Choroid plexus epithelial cell (primary cell): Measurements from ENCODE around the gene GYS1.

Experiments
- DNase-seq: peaks from one replicate; pipeline ENCODE4 v3.0.0-alpha.2; 2010; ENCODE audit warnings: low read depth
- H3K4me3 ChIP-seq: 2 replicates; pipeline ENCODE4 v1.5.1; 2011; ENCODE audit warnings: low read depth, mild to moderate bottlenecking, control low read depth, low read length, moderate library complexity
- TF ChIP-seq, protein P1 (sequence below): conservative IDR thresholded peaks from 2 replicates; pipeline ENCODE4 v1.5.1; 2011; ENCODE audit warnings: low read depth, mild to moderate bottlenecking, control low read depth, inconsistent platforms, low read length, moderate library complexity

The GYS1 gene

DNA sequence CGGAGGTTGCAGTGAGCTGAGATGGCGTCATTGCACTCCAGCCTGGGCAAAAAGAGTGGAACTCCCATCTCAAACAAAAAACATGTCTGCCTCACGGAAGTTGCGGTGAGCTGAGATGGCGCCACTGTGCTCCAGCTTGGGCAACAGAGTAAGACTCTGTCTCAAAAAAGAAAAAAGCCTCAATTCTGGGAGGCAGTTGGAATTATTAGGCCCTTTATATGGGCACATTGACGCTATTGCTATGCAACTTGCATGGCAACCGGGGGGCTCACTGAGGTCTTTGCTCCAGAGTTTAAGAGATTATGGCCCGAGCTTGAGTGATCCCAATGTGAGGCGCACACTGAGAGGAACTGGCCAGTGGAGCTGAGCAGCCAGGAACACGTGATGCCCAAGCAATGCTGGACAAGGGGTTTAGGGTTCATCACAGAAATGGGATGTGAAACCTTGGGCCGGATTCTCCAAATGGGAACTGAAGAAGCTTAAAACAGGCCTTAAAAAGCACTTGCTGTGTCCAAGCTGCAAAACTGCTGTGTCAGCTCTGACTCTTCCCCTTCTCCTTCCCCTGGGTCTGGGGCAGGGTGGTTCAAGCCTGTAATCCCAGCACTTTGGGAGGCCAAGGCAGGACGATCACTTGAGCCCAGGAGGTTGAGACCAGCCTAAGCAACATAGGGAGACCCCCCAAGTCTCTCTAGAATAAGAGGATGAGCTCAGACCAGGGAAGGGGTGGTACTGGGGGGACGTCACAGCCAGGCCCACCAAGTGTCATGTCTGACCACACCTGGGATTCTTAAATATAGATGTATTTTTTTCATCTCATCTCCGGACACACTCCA, 25.5 kb downstream of the GYS1 start:
- H3K4me3 ChIP-seq: peak overlapping the region; percentile 78
- peak; percentile 68 for DNase-seq
- TF ChIP-seq, protein P1, sequence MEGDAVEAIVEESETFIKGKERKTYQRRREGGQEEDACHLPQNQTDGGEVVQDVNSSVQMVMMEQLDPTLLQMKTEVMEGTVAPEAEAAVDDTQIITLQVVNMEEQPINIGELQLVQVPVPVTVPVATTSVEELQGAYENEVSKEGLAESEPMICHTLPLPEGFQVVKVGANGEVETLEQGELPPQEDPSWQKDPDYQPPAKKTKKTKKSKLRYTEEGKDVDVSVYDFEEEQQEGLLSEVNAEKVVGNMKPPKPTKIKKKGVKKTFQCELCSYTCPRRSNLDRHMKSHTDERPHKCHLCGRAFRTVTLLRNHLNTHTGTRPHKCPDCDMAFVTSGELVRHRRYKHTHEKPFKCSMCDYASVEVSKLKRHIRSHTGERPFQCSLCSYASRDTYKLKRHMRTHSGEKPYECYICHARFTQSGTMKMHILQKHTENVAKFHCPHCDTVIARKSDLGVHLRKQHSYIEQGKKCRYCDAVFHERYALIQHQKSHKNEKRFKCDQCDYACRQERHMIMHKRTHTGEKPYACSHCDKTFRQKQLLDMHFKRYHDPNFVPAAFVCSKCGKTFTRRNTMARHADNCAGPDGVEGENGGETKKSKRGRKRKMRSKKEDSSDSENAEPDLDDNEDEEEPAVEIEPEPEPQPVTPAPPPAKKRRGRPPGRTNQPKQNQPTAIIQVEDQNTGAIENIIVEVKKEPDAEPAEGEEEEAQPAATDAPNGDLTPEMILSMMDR: no peak

DNA sequence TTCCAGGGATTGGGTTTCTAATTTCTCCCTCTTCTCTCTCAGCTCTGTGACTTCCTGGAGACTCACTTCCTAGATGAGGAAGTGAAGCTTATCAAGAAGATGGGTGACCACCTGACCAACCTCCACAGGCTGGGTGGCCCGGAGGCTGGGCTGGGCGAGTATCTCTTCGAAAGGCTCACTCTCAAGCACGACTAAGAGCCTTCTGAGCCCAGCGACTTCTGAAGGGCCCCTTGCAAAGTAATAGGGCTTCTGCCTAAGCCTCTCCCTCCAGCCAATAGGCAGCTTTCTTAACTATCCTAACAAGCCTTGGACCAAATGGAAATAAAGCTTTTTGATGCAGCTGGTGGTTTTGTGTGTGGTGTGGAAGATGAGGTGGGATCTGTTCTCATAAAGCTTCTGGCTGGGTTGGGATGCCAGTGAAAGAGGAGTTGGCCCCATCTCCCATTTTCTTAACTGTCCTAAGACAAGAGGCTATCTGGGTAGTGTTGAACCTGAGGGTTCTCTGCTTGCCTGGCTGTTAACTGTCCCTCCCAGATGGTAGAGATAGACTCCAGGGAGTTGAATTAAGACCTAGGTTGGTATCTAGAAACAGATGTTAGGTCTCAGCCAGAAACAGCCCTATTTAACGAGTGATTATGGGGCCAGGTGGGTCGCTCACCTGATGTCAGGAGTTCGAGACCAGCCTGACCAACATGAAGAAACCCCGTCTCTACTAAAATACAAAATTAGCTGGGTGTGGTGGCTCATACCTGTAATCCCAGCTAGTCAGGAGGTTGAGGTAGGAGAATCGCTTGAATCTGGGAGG, 26.4 kb downstream of the GYS1 start:
- TF ChIP-seq, protein P1: no peak
- peak overlapping the region; percentile 78 for H3K4me3 ChIP-seq
- DNase-seq: peak; percentile 23

DNA sequence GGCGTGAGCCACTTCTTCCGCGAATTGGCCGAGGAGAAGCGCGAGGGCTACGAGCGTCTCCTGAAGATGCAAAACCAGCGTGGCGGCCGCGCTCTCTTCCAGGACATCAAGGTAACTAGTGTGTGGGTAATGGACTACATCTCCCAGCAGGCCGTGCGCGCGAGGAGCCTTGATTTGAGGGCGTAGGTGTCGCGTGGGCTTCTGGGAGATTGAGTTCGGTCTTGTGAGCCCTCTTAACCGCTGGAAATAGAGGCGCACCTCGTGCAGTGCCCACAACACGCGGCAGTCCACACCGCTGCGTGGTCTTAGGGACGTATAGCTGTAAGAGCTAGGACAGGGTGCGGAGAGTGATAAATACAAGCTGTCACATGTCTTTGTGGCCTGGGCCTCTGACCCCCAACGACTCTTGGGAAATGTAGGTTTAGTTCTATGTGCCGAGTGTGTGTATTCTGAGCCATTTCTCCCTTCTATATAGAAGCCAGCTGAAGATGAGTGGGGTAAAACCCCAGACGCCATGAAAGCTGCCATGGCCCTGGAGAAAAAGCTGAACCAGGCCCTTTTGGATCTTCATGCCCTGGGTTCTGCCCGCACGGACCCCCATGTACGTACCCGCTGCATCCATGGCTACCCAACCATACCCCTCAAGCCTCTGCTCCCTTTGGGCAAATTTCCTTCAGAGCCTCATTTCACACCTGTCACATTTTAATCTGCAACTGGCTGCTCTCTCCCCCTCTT, 27.1 kb downstream of the GYS1 start:
- peak overlapping the region; percentile 78 for H3K4me3 ChIP-seq
- DNase-seq: peak; percentile 88
- TF ChIP-seq, protein P1: no peak

DNA sequence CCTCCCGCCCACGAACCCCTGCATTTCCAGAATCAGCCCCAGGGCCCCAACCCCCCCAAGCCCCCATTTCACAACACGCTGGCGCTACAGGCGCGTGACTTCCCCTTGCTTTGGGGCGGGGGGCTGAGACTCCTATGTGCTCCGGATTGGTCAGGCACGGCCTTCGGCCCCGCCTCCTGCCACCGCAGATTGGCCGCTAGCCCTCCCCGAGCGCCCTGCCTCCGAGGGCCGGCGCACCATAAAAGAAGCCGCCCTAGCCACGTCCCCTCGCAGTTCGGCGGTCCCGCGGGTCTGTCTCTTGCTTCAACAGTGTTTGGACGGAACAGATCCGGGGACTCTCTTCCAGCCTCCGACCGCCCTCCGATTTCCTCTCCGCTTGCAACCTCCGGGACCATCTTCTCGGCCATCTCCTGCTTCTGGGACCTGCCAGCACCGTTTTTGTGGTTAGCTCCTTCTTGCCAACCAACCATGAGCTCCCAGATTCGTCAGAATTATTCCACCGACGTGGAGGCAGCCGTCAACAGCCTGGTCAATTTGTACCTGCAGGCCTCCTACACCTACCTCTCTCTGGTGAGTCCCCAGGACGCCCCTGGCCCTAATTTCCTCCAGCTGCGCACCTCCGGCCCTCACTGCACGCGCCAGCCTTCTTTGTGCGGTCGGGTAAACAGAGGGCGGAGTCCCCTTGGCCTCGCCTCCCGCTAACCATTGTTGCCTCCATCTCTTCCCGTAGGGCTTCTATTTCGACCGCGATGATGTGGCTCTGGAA, 27.9 kb downstream of the GYS1 start, which contains the start of gene FTL:
Gene FTL (plus strand): TSS at position 270 of the 766 bp plus-strand sequence. CDS start 199 bp downstream, at position 469.
- peak; percentile 98 for DNase-seq
- H3K4me3 ChIP-seq: peak within 1 kb of the TSS; percentile 78
- TF ChIP-seq, protein P1: no peak

DNA sequence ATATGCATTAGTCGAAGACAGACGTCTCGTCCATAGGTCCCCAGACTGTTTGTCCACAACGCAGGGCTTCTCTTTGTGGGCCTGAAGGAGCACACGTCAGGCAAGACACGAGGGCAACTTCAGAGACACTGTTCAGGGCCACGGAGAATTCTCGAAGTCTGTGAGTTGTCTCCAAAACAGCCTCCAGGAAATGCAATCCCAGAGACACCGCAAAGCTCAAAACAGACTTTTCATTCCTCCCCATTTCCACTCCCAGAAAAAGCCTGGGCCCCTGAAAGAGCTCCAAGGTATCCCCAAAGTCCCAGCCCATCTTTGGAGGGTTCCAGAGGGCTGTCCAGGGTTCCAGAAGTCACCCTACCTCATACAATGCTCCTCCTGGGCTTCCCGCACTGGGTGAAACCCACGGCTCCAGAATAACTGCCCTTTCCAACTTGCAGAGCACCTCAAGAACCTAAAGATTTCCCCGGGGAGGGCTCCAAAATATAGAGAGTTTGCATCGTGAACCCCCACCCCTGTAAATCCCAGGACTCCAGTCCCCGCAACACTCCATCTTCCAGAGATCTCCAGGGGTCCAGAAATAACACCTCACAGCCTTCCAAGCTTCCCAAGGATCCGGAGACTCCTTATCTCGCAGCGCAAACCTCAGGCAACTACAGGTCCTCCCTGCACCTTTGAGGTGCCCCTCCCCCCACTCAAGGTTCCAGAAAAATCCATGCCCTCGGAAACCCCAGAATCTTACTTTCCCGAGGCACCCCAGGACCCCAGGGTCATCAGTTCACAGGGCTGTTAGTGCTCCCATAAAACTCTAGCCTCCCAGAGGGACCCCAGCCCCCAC, 28.7 kb downstream of the GYS1 start:
- peak overlapping the region; percentile 35 for H3K4me3 ChIP-seq
- TF ChIP-seq, protein P1: no peak
- peak; percentile 75 for DNase-seq
